Measurements from ENCODE around the gene MPC2.

DNA sequence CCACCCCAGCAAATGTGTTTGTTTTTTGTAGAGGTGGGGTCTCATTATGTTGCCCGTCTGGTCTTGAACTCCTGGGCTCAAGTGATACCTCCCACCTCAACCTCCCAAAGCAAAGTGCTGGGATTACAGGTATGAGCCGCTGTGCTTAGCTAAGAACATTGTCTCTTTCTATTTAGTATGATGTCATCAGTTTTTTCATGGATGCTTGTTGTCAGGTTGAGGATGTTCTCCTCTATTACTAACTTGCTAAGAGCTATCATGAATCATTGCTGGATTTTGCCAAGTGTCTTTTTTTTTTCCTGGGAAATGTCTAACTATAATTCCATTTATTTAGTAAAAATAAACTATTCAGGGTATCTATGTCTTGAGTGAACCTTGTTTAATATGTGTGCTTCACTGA, 19.0 kb upstream of the MPC2 start:
- TF ChIP-seq CTCF (IDR thresholded peaks at IDR 0.05) = no peak
- no peak for TF ChIP-seq ZFX (IDR thresholded peaks at IDR 0.05; ENCODE audit: borderline replicate concordance)
